Activated gamma-delta T cell (primary cell): ENCODE data around the gene HMGCS2.

ENCODE experiments used
- DNase-seq: peaks from one replicate; lab custom pipeline; 2025; lab: John Stamatoyannopoulos, UW
- total RNA-seq, 2 donors: gene quantifications; one replicate each; lab custom pipeline; 2026; lab: John Stamatoyannopoulos, UW

HMGCS2 gene
- 0 reads per million in 2 donors for total RNA-seq

- DNase-seq = no peak
These were observed at the start of gene HMGCS2 for GRCh38 chr1:119768778-119769177. TSS of gene HMGCS2 (minus strand) at chr1:119768905. CDS start at chr1:119768844, 61 bp downstream.

GRCh38 chr1:119818181-119818580, 49.5 kb upstream of the HMGCS2 start:
- no peak for DNase-seq

- DNase-seq = no peak
These were observed 47.7 kb upstream of the HMGCS2 start for GRCh38 chr1:119816407-119816806.

- no peak for DNase-seq
These were observed 47.2 kb upstream of the HMGCS2 start for GRCh38 chr1:119815928-119816327.

GRCh38 chr1:119815361-119815760, 46.7 kb upstream of the HMGCS2 start:
- no peak for DNase-seq

- no peak for DNase-seq
These were observed 45.6 kb upstream of the HMGCS2 start for GRCh38 chr1:119814288-119814687.

- no peak for DNase-seq
These were observed 43.4 kb upstream of the HMGCS2 start for GRCh38 chr1:119811985-119812557.

- no peak for DNase-seq
These were observed 42.7 kb upstream of the HMGCS2 start, which contains the start of gene REG4 for GRCh38 chr1:119811387-119811786. TSS of gene REG4 (minus strand) at chr1:119811460. CDS start at chr1:119808769, 2,691 bp downstream.

GRCh38 chr1:119808972-119809550, 40.4 kb upstream of the HMGCS2 start:
- no peak for DNase-seq

- DNase-seq = no peak
These were observed 39.8 kb upstream of the HMGCS2 start for GRCh38 chr1:119808491-119808890.

- no peak for DNase-seq
These were observed 37.8 kb upstream of the HMGCS2 start for GRCh38 chr1:119806489-119806888.

GRCh38 chr1:119805746-119806145, 37.0 kb upstream of the HMGCS2 start:
- no peak for DNase-seq

- no peak for DNase-seq
These were observed 36.5 kb upstream of the HMGCS2 start for GRCh38 chr1:119805247-119805646.

GRCh38 chr1:119799599-119800177, 31.0 kb upstream of the HMGCS2 start:
- DNase-seq = no peak

GRCh38 chr1:119799003-119799402, 30.3 kb upstream of the HMGCS2 start:
- DNase-seq = no peak

GRCh38 chr1:119797606-119798005, 28.9 kb upstream of the HMGCS2 start:
- no peak for DNase-seq

GRCh38 chr1:119797162-119797561, 28.5 kb upstream of the HMGCS2 start:
- no peak for DNase-seq

- no peak for DNase-seq
These were observed 26.8 kb upstream of the HMGCS2 start for GRCh38 chr1:119795261-119796200.

GRCh38 chr1:119794876-119795240, 26.2 kb upstream of the HMGCS2 start:
- DNase-seq = no peak

GRCh38 chr1:119794230-119794875, 25.6 kb upstream of the HMGCS2 start:
- DNase-seq = no peak

GRCh38 chr1:119791377-119791776, 22.7 kb upstream of the HMGCS2 start:
- DNase-seq = no peak
